HG03045 (cell line): ENCODE measurements around the gene PYHIN1.

Source experiments
- ATAC-seq: cut with Tn5 transposase; IDR thresholded peaks from one replicate; pipeline ENCODE4 v1.9.1; 2021; ENCODE audit warnings: mild to moderate bottlenecking, moderate library complexity; ENCODE audit not compliant: unreplicated experiment

PYHIN1 gene

GRCh38 chr1:158931055-158931737 is at the start of gene PYHIN1:
TSS of gene PYHIN1 (plus strand) at chr1:158931552. CDS start at chr1:158936911, 5,359 bp downstream.
- no peak for ATAC-seq

- ATAC-seq: no peak
These were observed 37.7 kb upstream of the PYHIN1 start for GRCh38 chr1:158893654-158894053.

GRCh38 chr1:158898722-158899121 is 32.6 kb upstream of the PYHIN1 start:
- ATAC-seq: no peak

- no peak for ATAC-seq
These were observed 29.7 kb upstream of the PYHIN1 start for GRCh38 chr1:158901623-158902022.

- ATAC-seq: no peak
These were observed 15.3 kb upstream of the PYHIN1 start for GRCh38 chr1:158916085-158916484.

- ATAC-seq: no peak
These were observed 6.7 kb upstream of the PYHIN1 start for GRCh38 chr1:158924677-158925076.

GRCh38 chr1:158930504-158930903 is 848 bp upstream of the PYHIN1 start:
- no peak for ATAC-seq

GRCh38 chr1:158932171-158932570 is 819 bp downstream of the PYHIN1 start:
- no peak for ATAC-seq

GRCh38 chr1:158933621-158934020 is 2.3 kb downstream of the PYHIN1 start:
- no peak for ATAC-seq

- ATAC-seq: no peak
These were observed 7.8 kb downstream of the PYHIN1 start for GRCh38 chr1:158939180-158939579.

GRCh38 chr1:158941317-158941716 is 10.0 kb downstream of the PYHIN1 start:
- no peak for ATAC-seq

- no peak for ATAC-seq
These were observed 11.1 kb downstream of the PYHIN1 start for GRCh38 chr1:158942490-158942889.

GRCh38 chr1:158943059-158943458 is 11.7 kb downstream of the PYHIN1 start:
- no peak for ATAC-seq

- ATAC-seq: no peak
These were observed 13.7 kb downstream of the PYHIN1 start for GRCh38 chr1:158945061-158945460.

GRCh38 chr1:158946785-158947184 is 15.4 kb downstream of the PYHIN1 start:
- ATAC-seq: no peak

- no peak for ATAC-seq
These were observed 20.6 kb downstream of the PYHIN1 start for GRCh38 chr1:158951956-158952355.

- ATAC-seq: no peak
These were observed 21.1 kb downstream of the PYHIN1 start for GRCh38 chr1:158952416-158952815.

- no peak for ATAC-seq
These were observed 29.8 kb downstream of the PYHIN1 start for GRCh38 chr1:158961178-158961577.

GRCh38 chr1:158962983-158963382 is 31.6 kb downstream of the PYHIN1 start:
- no peak for ATAC-seq

- ATAC-seq: no peak
These were observed 37.8 kb downstream of the PYHIN1 start for GRCh38 chr1:158969166-158969565.

GRCh38 chr1:158969855-158970254 is 38.5 kb downstream of the PYHIN1 start:
- ATAC-seq: no peak

- ATAC-seq: no peak
These were observed 41.5 kb downstream of the PYHIN1 start for GRCh38 chr1:158972841-158973240.

- no peak for ATAC-seq
These were observed 44.9 kb downstream of the PYHIN1 start for GRCh38 chr1:158976219-158976618.
